CD4-positive, CD25-positive, alpha-beta regulatory T cell (primary cell): Measurements from ENCODE around the gene LGR4. TPM values are rescaled to one million over a fixed set of nuclear protein-coding genes. Genes with fewer than 3 reads are reported as not detected.

Experiments used
- ATAC-seq, 2 donors: fragments of 150-1000 bp; cut with Tn5 transposase; one replicate each; pipeline ENCODE4 v1.10.0; 2021; ENCODE audit warnings: low read depth in 2 of 2, moderate number of reproducible peaks in 2 of 2, moderate library complexity in 1 of 2
- DNase-seq, 3 donors: peaks; one replicate each; pipeline versions ENCODE4 v3.0.0 to v3.0.0-alpha.2; 2012 to 2022; ENCODE audit warnings: mixed read lengths in 1 of 3
- H3K27ac ChIP-seq: one replicate; pipeline ENCODE4 v1.7.0; 2013; ENCODE audit warnings: mild to moderate bottlenecking, low read length; ENCODE audit not compliant: insufficient read depth, poor library complexity, severe bottlenecking
- H3K27me3 ChIP-seq: one replicate; pipeline ENCODE4 v1.7.0; 2013; ENCODE audit warnings: low read length; ENCODE audit not compliant: control insufficient read depth, insufficient read depth
- H3K36me3 ChIP-seq: one replicate; pipeline ENCODE4 v1.7.0; 2013; ENCODE audit warnings: mild to moderate bottlenecking, low read length, moderate library complexity; ENCODE audit not compliant: control insufficient read depth, insufficient read depth
- H3K4me1 ChIP-seq: 2 replicates; pipeline ENCODE4 v1.7.0; 2013; ENCODE audit warnings: mild to moderate bottlenecking, low read length; ENCODE audit not compliant: insufficient read depth, control insufficient read depth, poor library complexity, severe bottlenecking
- H3K4me3 ChIP-seq: one replicate; pipeline ENCODE4 v1.7.0; 2013; ENCODE audit warnings: low read depth, mild to moderate bottlenecking, low read length, moderate library complexity
- H3K9me3 ChIP-seq, 2 experiments: 1 replicate in 1 of 2; 2 replicates in 1 of 2; pipeline ENCODE4 v1.7.0; 2013; ENCODE audit warnings: low read length in 2 of 2, mild to moderate bottlenecking in 1 of 2, moderate library complexity in 1 of 2; ENCODE audit not compliant: control insufficient read depth in 2 of 2
- H3K27ac Mint-ChIP-seq, 3 donors: one replicate each; pipeline ENCODE4 v1.8.0; 2020 to 2022; ENCODE audit warnings: mild to moderate bottlenecking in 3 of 3, mixed read lengths in 3 of 3, moderate library complexity in 2 of 3
- H3K27me3 Mint-ChIP-seq: one replicate; pipeline ENCODE4 v1.8.0; 2022; ENCODE audit warnings: mild to moderate bottlenecking, mixed read lengths
- H3K36me3 Mint-ChIP-seq: one replicate; pipeline ENCODE4 v1.8.0; 2020; ENCODE audit warnings: mixed read lengths
- H3K4me1 Mint-ChIP-seq, 4 donors: one replicate each; pipeline ENCODE4 v1.8.0; 2020 to 2022; ENCODE audit warnings: mixed read lengths in 4 of 4, mild to moderate bottlenecking in 1 of 4
- H3K4me3 Mint-ChIP-seq, 4 donors: one replicate each; pipeline ENCODE4 v1.8.0; 2020 to 2022; ENCODE audit warnings: mild to moderate bottlenecking in 4 of 4, mixed read lengths in 4 of 4, moderate library complexity in 3 of 4
- H3K9me3 Mint-ChIP-seq, 7 donors: one replicate each; pipeline ENCODE4 v1.8.0; 2020 to 2022; ENCODE audit warnings: mixed read lengths in 7 of 7, mild to moderate bottlenecking in 3 of 7, moderate library complexity in 2 of 7
- polyA plus RNA-seq, 4 donors: library from polyadenylated mRNA; unstranded; fragments of 300-500 nt; fragmentation: Illumina TruSeq; gene quantifications; one replicate each; pipeline ENCODE4 v1.2.3, GENCODE V29; 2021
- total RNA-seq: library from RNA; stranded (reverse); gene quantifications from one replicate; pipeline ENCODE4 v1.2.3, GENCODE V29; 2022

The LGR4 gene
- total and polyA plus RNA-seq, 5 donors from 2014 or later: 0.27 to 2.7 (median 0.45) TPM; not detected in 1

GRCh38 chr11:27470166-27470565 lies 2.4 kb downstream of the LGR4 start:
- DNase-seq: no peak
- ATAC-seq: no peak
- peaks cover 67% of the 10 kb centered on the region for H3K27me3 Mint-ChIP-seq
- H3K4me1 ChIP-seq: peaks cover 11% of the 10 kb centered on the region
- H3K9me3 Mint-ChIP-seq: peaks cover 0 to 2% (median 0%) of the 10 kb centered on the region in 7 donors
- H3K4me1 Mint-ChIP-seq: peaks cover 4 to 23% (median 11%) of the 10 kb centered on the region in 4 donors
- no peaks in the 10 kb centered on the region for H3K36me3 ChIP-seq
- H3K27ac Mint-ChIP-seq: peak overlapping the region in 1 of 3 donors; percentile 0
- no peaks in the 10 kb centered on the region for H3K9me3 ChIP-seq
- peak overlapping the region; percentile 19 to 93 (median 68) for H3K4me3 Mint-ChIP-seq
- H3K27ac ChIP-seq: no peak overlapping the region
- H3K27me3 ChIP-seq: peaks cover 23% of the 10 kb centered on the region
- H3K4me3 ChIP-seq: no peak overlapping the region
- no peaks in the 10 kb centered on the region for H3K36me3 Mint-ChIP-seq

GRCh38 chr11:27468995-27469695 lies 3.4 kb downstream of the LGR4 start:
- no peaks in the 10 kb centered on the region for H3K36me3 ChIP-seq
- ATAC-seq (no peak), DNase-seq (no peak)
- H3K4me3 Mint-ChIP-seq: no peak overlapping the region
- H3K4me3 ChIP-seq: no peak overlapping the region
- no peaks in the 10 kb centered on the region for H3K36me3 Mint-ChIP-seq
- H3K27me3 Mint-ChIP-seq: peaks cover 64% of the 10 kb centered on the region
- no peaks in the 10 kb centered on the region for H3K9me3 ChIP-seq
- H3K4me1 Mint-ChIP-seq: peaks cover 4 to 23% (median 11%) of the 10 kb centered on the region in 4 donors
- H3K27ac Mint-ChIP-seq: no peak overlapping the region
- H3K27me3 ChIP-seq: peaks cover 23% of the 10 kb centered on the region
- no peak overlapping the region for H3K27ac ChIP-seq
- peaks cover 0 to 2% (median 0%) of the 10 kb centered on the region in 7 donors for H3K9me3 Mint-ChIP-seq
- peaks cover 11% of the 10 kb centered on the region for H3K4me1 ChIP-seq

- peaks cover 0 to 2% (median 0%) of the 10 kb centered on the region in 7 donors for H3K9me3 Mint-ChIP-seq
- H3K9me3 ChIP-seq: no peaks in the 10 kb centered on the region
- no peak overlapping the region for H3K27ac ChIP-seq
- no peak overlapping the region for H3K4me3 Mint-ChIP-seq
- peaks cover 22% of the 10 kb centered on the region for H3K27me3 ChIP-seq
- H3K4me1 Mint-ChIP-seq: peaks cover 4 to 22% (median 11%) of the 10 kb centered on the region in 4 donors
- H3K4me1 ChIP-seq: peaks cover 11% of the 10 kb centered on the region
- no peaks in the 10 kb centered on the region for H3K36me3 ChIP-seq
- ATAC-seq: no peak
- no peak for DNase-seq
- H3K27ac Mint-ChIP-seq: no peak overlapping the region
- H3K27me3 Mint-ChIP-seq: peaks cover 66% of the 10 kb centered on the region
- no peaks in the 10 kb centered on the region for H3K36me3 Mint-ChIP-seq
- no peak overlapping the region for H3K4me3 ChIP-seq
Measured at GRCh38 chr11:27468209-27468994, 4.2 kb downstream of the LGR4 start.

GRCh38 chr11:27467181-27467913 lies 5.2 kb downstream of the LGR4 start:
- Histone ChIP-seq H3K4me3 (no peak overlapping the region), H3K9me3 (no peaks in the 10 kb centered on the region), H3K4me1 (peaks cover 7% of the 10 kb centered on the region), H3K36me3 (no peaks in the 10 kb centered on the region), H3K27me3 (peaks cover 19% of the 10 kb centered on the region), H3K27ac (no peak overlapping the region)
- no peaks in the 10 kb centered on the region for H3K36me3 Mint-ChIP-seq
- DNase-seq (no peak), ATAC-seq (no peak)
- H3K9me3 Mint-ChIP-seq: peaks cover 0 to 2% (median 0%) of the 10 kb centered on the region in 7 donors
- H3K27ac Mint-ChIP-seq: no peak overlapping the region
- H3K27me3 Mint-ChIP-seq: peaks cover 61% of the 10 kb centered on the region
- no peak overlapping the region for H3K4me3 Mint-ChIP-seq
- peaks cover 4 to 13% (median 7%) of the 10 kb centered on the region in 4 donors for H3K4me1 Mint-ChIP-seq

GRCh38 chr11:27466363-27466762 lies 6.2 kb downstream of the LGR4 start:
- Mint-ChIP-seq H3K27me3 (peaks cover 59% of the 10 kb centered on the region), H3K4me3 (no peak overlapping the region), H3K36me3 (no peaks in the 10 kb centered on the region)

GRCh38 chr11:27465629-27466028 lies 7.0 kb downstream of the LGR4 start:
- no peaks in the 10 kb centered on the region for H3K4me1 ChIP-seq
- H3K9me3 ChIP-seq: no peaks in the 10 kb centered on the region
- H3K36me3 ChIP-seq: no peaks in the 10 kb centered on the region
- H3K27ac Mint-ChIP-seq: no peak overlapping the region
- peaks cover 13% of the 10 kb centered on the region for H3K27me3 ChIP-seq
- no peak overlapping the region for H3K4me3 Mint-ChIP-seq
- ATAC-seq (no peak), DNase-seq (no peak)
- no peak overlapping the region for H3K27ac ChIP-seq
- peaks cover 0 to 3% (median 1%) of the 10 kb centered on the region in 4 donors for H3K4me1 Mint-ChIP-seq
- peaks cover 0 to 3% (median 0%) of the 10 kb centered on the region in 7 donors for H3K9me3 Mint-ChIP-seq
- H3K4me3 ChIP-seq: no peak overlapping the region
- H3K27me3 Mint-ChIP-seq: peaks cover 52% of the 10 kb centered on the region
- H3K36me3 Mint-ChIP-seq: no peaks in the 10 kb centered on the region

More at GRCh38 chr11:27466363-27466762, 6.2 kb downstream of the LGR4 start:
- H3K27ac Mint-ChIP-seq: no peak overlapping the region
- peaks cover 19% of the 10 kb centered on the region for H3K27me3 ChIP-seq
- peaks cover 0 to 2% (median 0%) of the 10 kb centered on the region in 7 donors for H3K9me3 Mint-ChIP-seq
- H3K4me1 Mint-ChIP-seq: peaks cover 4 to 10% (median 7%) of the 10 kb centered on the region in 4 donors
- no peak for ATAC-seq
- no peak overlapping the region for H3K27ac ChIP-seq
- peaks cover 3% of the 10 kb centered on the region for H3K4me1 ChIP-seq
- H3K36me3 ChIP-seq: no peaks in the 10 kb centered on the region
- no peaks in the 10 kb centered on the region for H3K9me3 ChIP-seq
- H3K4me3 ChIP-seq: no peak overlapping the region
- no peak for DNase-seq

GRCh38 chr11:27464909-27465308 lies 7.7 kb downstream of the LGR4 start:
- H3K36me3 Mint-ChIP-seq: no peaks in the 10 kb centered on the region
- H3K27ac Mint-ChIP-seq: no peak overlapping the region

More at GRCh38 chr11:27464909-27465308, 7.7 kb downstream of the LGR4 start:
- no peak overlapping the region for H3K4me3 ChIP-seq
- Mint-ChIP-seq H3K27me3 (peaks cover 45% of the 10 kb centered on the region), H3K9me3 (peaks cover 0 to 3% (median 0%) of the 10 kb centered on the region in 7 donors), H3K4me1 (no peaks in the 10 kb centered on the region), H3K4me3 (no peak overlapping the region)
- H3K36me3 ChIP-seq: no peaks in the 10 kb centered on the region
- no peaks in the 10 kb centered on the region for H3K9me3 ChIP-seq
- DNase-seq (no peak), ATAC-seq (no peak)
- H3K27me3 ChIP-seq: peaks cover 8% of the 10 kb centered on the region
- no peak overlapping the region for H3K27ac ChIP-seq
- no peaks in the 10 kb centered on the region for H3K4me1 ChIP-seq
